ENCODE results near the gene KCNH2.

KCNH2 gene

GRCh38 chr7:150953061-150953997 is 24.8 kb downstream of the KCNH2 start:
- no peak for TF ChIP-seq CTCF (IDR thresholded peaks at IDR 0.05; ENCODE audit: low read depth, low read length)
- no peak overlapping the region for H3K4me3 ChIP-seq (replicated peaks in 1 of 2; ENCODE audit: low read depth in 2 of 2, low read length in 2 of 2)
- no peak for DNase-seq (ENCODE audit: low read depth in 2 of 2)

GRCh38 chr7:150952331-150953050 is 25.6 kb downstream of the KCNH2 start:
- TF ChIP-seq CTCF (IDR thresholded peaks at IDR 0.05; ENCODE audit: low read depth, low read length), result no peak
- H3K4me3 ChIP-seq (replicated peaks in 1 of 2; ENCODE audit: low read depth in 2 of 2, low read length in 2 of 2), result no peak overlapping the region
- no peak for DNase-seq (ENCODE audit: low read depth in 2 of 2)

GRCh38 chr7:150951521-150951920 is 26.6 kb downstream of the KCNH2 start:
- DNase-seq (ENCODE audit: low read depth in 2 of 2), result no peak
- TF ChIP-seq CTCF (IDR thresholded peaks at IDR 0.05; ENCODE audit: low read depth, low read length), result no peak
- H3K4me3 ChIP-seq (replicated peaks in 1 of 2; ENCODE audit: low read depth in 2 of 2, low read length in 2 of 2), result no peak overlapping the region

- no peak overlapping the region for H3K4me3 ChIP-seq (replicated peaks in 1 of 2; ENCODE audit: low read depth in 2 of 2, low read length in 2 of 2)
- no peak for TF ChIP-seq CTCF (IDR thresholded peaks at IDR 0.05; ENCODE audit: low read depth, low read length)
- no peak for DNase-seq (ENCODE audit: low read depth in 2 of 2)
These were observed 27.0 kb downstream of the KCNH2 start for GRCh38 chr7:150951181-150951520.

GRCh38 chr7:150950496-150951180 is 27.5 kb downstream of the KCNH2 start:
- DNase-seq (ENCODE audit: low read depth in 2 of 2), result no peak
- no peak overlapping the region for H3K4me3 ChIP-seq (replicated peaks in 1 of 2; ENCODE audit: low read depth in 2 of 2, low read length in 2 of 2)
- TF ChIP-seq CTCF (IDR thresholded peaks at IDR 0.05; ENCODE audit: low read depth, low read length), result no peak

- no peak overlapping the region for H3K4me3 ChIP-seq (replicated peaks in 1 of 2; ENCODE audit: low read depth in 2 of 2, low read length in 2 of 2)
- DNase-seq (ENCODE audit: low read depth in 2 of 2), result no peak
- no peak for TF ChIP-seq CTCF (IDR thresholded peaks at IDR 0.05; ENCODE audit: low read depth, low read length)
These were observed 28.1 kb downstream of the KCNH2 start for GRCh38 chr7:150949971-150950491.
